Measurements from ENCODE around the gene SUSD4.

GRCh38 chr1:223226271-223226670 lies 137.7 kb downstream of the SUSD4 start:
- TF ChIP-seq POLR2A (IDR thresholded peaks at IDR 0.05) (no peak), CTCF (IDR thresholded peaks at IDR 0.05) (no peak)

All from right lobe of liver (tissue), 4 donors.